Activated naive CD4-positive, alpha-beta T cell treated with anti-CD3 and anti-CD28 coated beads, Interleukin-2, amount 50 U/mL, for 72 hours (primary cell): ENCODE measurements around the gene FIG4. TPM values are rescaled to one million over a fixed set of nuclear protein-coding genes. Genes with fewer than 3 reads are reported as not detected.

ENCODE experiments used
- ATAC-seq, 2 donors: fragments of 150-1000 bp; cut with Tn5 transposase; 2 replicates each; pipeline ENCODE4 v1.10.0; 2021; ENCODE audit warnings: mild to moderate bottlenecking in 2 of 2, moderate library complexity in 2 of 2
- DNase-seq, 2 donors: peaks; one replicate each; pipeline ENCODE4 v3.0.0; 2021 to 2022; ENCODE audit warnings: low spot score in 2 of 2
- H3K27ac Mint-ChIP-seq, 2 donors: one replicate each; pipeline ENCODE4 v1.8.0; 2022; ENCODE audit warnings: mild to moderate bottlenecking in 2 of 2, mixed read lengths in 2 of 2
- H3K36me3 Mint-ChIP-seq, 2 donors: one replicate each; pipeline ENCODE4 v1.8.0; 2022; ENCODE audit warnings: mixed read lengths in 2 of 2
- H3K9me3 Mint-ChIP-seq, 2 donors: one replicate each; pipeline ENCODE4 v1.8.0; 2022; ENCODE audit warnings: mixed read lengths in 2 of 2
- total RNA-seq, 2 donors: library from RNA; stranded (reverse); gene quantifications; one replicate each; pipeline ENCODE4 v1.2.3, GENCODE V29; 2022

Gene FIG4
- total RNA-seq, 2 donors from 2014 or later = 19.8 to 20.2 TPM

- no peak for DNase-seq
- ATAC-seq = no peak
- Mint-ChIP-seq H3K27ac (no peak overlapping the region), H3K36me3 (no peaks in the 10 kb centered on the region), H3K9me3 (no peaks in the 10 kb centered on the region)
Measured at GRCh38 chr6:109872549-109872948, 181.5 kb downstream of the FIG4 start.

GRCh38 chr6:109872968-109873545, 182.0 kb downstream of the FIG4 start:
- Mint-ChIP-seq H3K27ac (no peak overlapping the region), H3K9me3 (no peaks in the 10 kb centered on the region), H3K36me3 (no peaks in the 10 kb centered on the region)
- ATAC-seq (no peak), DNase-seq (no peak)

DNA sequence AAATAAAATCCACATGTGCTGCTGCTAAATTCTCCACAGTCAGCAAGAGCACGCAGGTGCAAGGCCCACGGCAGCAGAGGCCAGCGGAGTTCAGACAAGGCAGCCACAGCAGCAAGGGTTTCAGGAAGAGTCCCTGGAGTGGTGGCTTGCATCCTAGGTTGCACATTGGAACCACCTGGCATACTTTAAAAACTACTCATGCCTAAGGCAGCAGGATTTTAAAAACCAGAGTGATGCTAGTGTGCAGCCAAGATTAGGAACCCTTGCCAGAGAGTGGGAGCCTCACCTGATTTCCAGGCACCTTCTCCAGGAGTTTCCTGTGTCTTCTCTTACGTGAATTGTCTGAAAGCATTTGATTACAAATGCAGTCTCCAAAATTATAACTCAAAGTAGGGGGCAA, 183.0 kb downstream of the FIG4 start:
- H3K27ac Mint-ChIP-seq = no peak overlapping the region
- ATAC-seq (no peak), DNase-seq (no peak)
- no peaks in the 10 kb centered on the region for H3K36me3 Mint-ChIP-seq
- no peaks in the 10 kb centered on the region for H3K9me3 Mint-ChIP-seq

DNA sequence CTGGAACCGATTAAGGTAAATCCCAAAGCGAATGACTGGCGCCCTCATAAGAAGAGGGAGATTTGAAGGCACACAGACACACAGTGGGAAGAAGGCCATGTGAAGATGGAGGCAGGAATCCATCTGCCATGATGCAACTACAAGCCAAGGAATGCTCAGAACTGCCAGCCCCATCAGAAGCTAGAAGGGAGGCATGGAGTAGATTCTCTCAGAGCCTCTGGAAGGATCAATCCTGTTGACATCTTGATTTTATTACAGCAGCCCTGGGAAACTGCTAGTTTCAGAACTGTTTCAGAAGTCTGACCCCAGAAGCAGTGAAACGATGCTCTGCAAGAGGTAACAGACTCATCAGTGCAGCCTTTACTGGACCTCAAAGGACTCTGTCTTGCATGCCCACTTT, 183.5 kb downstream of the FIG4 start:
- no peaks in the 10 kb centered on the region for H3K36me3 Mint-ChIP-seq
- no peak overlapping the region for H3K27ac Mint-ChIP-seq
- ATAC-seq (no peak), DNase-seq (no peak)
- H3K9me3 Mint-ChIP-seq = no peaks in the 10 kb centered on the region

Other genes with a start within 250 kb of the FIG4 start
- gene MICAL1, start 235.5 kb upstream of the FIG4 start, total RNA-seq = 10 to 100 TPM; 32.9 to 45.7 TPM
- 10 to 100 TPM; 10.8 to 11.5 TPM for gene ZBTB24, start 208.1 kb upstream of the FIG4 start, total RNA-seq
- 1 to 10 TPM; 1.5 to 3.8 TPM for gene AK9, start 94 bp upstream of the FIG4 start, total RNA-seq